H1 (cell line): ENCODE data around the gene PDE8A.

Experiments
- CREB1 ChIP-seq: IDR thresholded peaks from 2 replicates; pipeline ENCODE4 v1.6.1; 2012; ENCODE audit warnings: inconsistent platforms
- EGR1 ChIP-seq: IDR thresholded peaks from 2 replicates; pipeline ENCODE4 v1.6.1; 2011; ENCODE audit warnings: low read depth, low read length, borderline replicate concordance
- EZH2 ChIP-seq: fragments of 200-600 bp; sonication (generic); IDR thresholded peaks from 2 replicates; pipeline ENCODE4 v1.7.1; 2012; ENCODE audit warnings: low read depth, mild to moderate bottlenecking, moderate library complexity, low read length, inconsistent platforms; ENCODE audit not compliant: severe bottlenecking
- MAFK ChIP-seq: IDR thresholded peaks from 2 replicates; pipeline ENCODE4 v1.6.1; 2012; ENCODE audit warnings: low read depth, mild to moderate bottlenecking, improper control_type of control experiment, low read length
- SP1 ChIP-seq: IDR thresholded peaks from 2 replicates; pipeline ENCODE4 v1.6.1; 2011; ENCODE audit warnings: low read depth, low read length
- USF2 ChIP-seq: IDR thresholded peaks from 2 replicates; pipeline ENCODE4 v1.6.1; 2011; ENCODE audit warnings: low read length, improper control_type of control experiment
- TF ChIP-seq, protein P1 (sequence below): IDR thresholded peaks from 2 replicates; pipeline ENCODE4 v1.6.1; 2012; ENCODE audit warnings: inconsistent platforms

- no peak for TF ChIP-seq USF2
- TF ChIP-seq, protein P1, sequence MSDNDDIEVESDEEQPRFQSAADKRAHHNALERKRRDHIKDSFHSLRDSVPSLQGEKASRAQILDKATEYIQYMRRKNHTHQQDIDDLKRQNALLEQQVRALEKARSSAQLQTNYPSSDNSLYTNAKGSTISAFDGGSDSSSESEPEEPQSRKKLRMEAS = no peak
- TF ChIP-seq EGR1 = no peak
- TF ChIP-seq MAFK = no peak
- no peak for TF ChIP-seq SP1
- no peak for TF ChIP-seq CREB1
- TF ChIP-seq EZH2 = no peak
Measured at GRCh38 chr15:85116494-85116893, 134.8 kb downstream of the PDE8A start.
